ENCODE measurements around the gene ABCG1. TPM values are rescaled to one million over a fixed set of nuclear protein-coding genes. Genes with fewer than 3 reads are reported as not detected.

ABCG1 gene
- total and polyA plus RNA-seq, 2 of the 4 experiments (the other 2 are of a cell fraction), result 0.19 to 0.36 TPM

- Histone ChIP-seq H2AK9ac (replicated peaks; ENCODE audit: low read depth, low read length, poor library complexity) (no peak overlapping the region), H3K9me3 (ENCODE audit: control insufficient read depth, insufficient read depth, low read length) (peaks cover 2% of the 10 kb centered on the region; the same call in 1 of the 2 replicates), H3K27me3 (ENCODE audit: control insufficient read depth, insufficient read depth, low read length) (no peaks in the 10 kb centered on the region), H2BK5ac (ENCODE audit: low read depth, low read length, poor library complexity, severe bottlenecking) (no peak overlapping the region), H3K9me1 (ENCODE audit: insufficient read depth, low read length) (no peaks in the 10 kb centered on the region; the same call in 1 of the 2 replicates), H3K23ac (ENCODE audit: low read depth, low read length) (no peak overlapping the region), H2BK120ac (ENCODE audit: low read depth, low read length) (no peak overlapping the region), H4K5ac (ENCODE audit: low read depth, low read length) (no peak overlapping the region), H4K91ac (ENCODE audit: insufficient read depth, low read depth, low read length) (no peak overlapping the region), H3K56ac (ENCODE audit: extremely low read depth, insufficient read depth, low read length) (no peak overlapping the region), H3K4me2 (ENCODE audit: low read depth, low read length) (no peak overlapping the region), H2AFZ (replicated peaks; ENCODE audit: low read length, poor library complexity) (no peak overlapping the region), H3K36me3 (ENCODE audit: control insufficient read depth, insufficient read depth, low read length) (peaks cover 18% of the 10 kb centered on the region; the same call in 1 of the 2 replicates), H4K8ac (ENCODE audit: low read depth in 2 of 2, low read length in 2 of 2) (no peak overlapping the region), H4K20me1 (ENCODE audit: insufficient read depth, low read length) (no peaks in the 10 kb centered on the region), H3K27ac (ENCODE audit: insufficient read depth, low read length) (no peak overlapping the region), H3K14ac (replicated peaks; ENCODE audit: low read depth, low read length) (no peak overlapping the region), H3K79me1 (ENCODE audit: low read depth in 1 of 2, low read length in 2 of 2) (no peaks in the 10 kb centered on the region), H3K4ac (ENCODE audit: low read depth, low read length) (no peak overlapping the region), H2BK15ac (ENCODE audit: low read depth, low read length) (no peak overlapping the region), H3K9ac (ENCODE audit: low read depth, low read length) (no peak overlapping the region), H3K4me3 (ENCODE audit: insufficient read depth, low read depth, low read length) (no peak overlapping the region), H3K4me1 (ENCODE audit: control insufficient read depth, insufficient read depth, low read length) (peaks cover 2% of the 10 kb centered on the region; the same call in 1 of the 2 replicates), H3K18ac (ENCODE audit: low read depth, low read length) (no peak overlapping the region), H2BK20ac (ENCODE audit: low read depth, low read length) (no peak overlapping the region), H2AK5ac (ENCODE audit: low read depth, low read length) (no peak overlapping the region)
- WGBS, 2 experiments (ENCODE audit: extremely low coverage in 2 of 2, insufficient read length in 1 of 2), result 80% methylated on average over 3 of the region's 13 CpGs; no CpG with 5 or more reads in 1 of the 2 experiments
- DNase-seq (no peak), ATAC-seq (ENCODE audit: low read depth) (no peak)
- TF ChIP-seq RCOR1 (IDR thresholded peaks at IDR 0.05; ENCODE audit: insufficient replicate concordance, low read length) (no peak), RAD21 (IDR thresholded peaks at IDR 0.05; ENCODE audit: low read length) (no peak), MAFK (IDR thresholded peaks at IDR 0.05; ENCODE audit: low read depth, low read length) (no peak), FOS (IDR thresholded peaks at IDR 0.05; ENCODE audit: low read depth, low read length) (no peak)
- ChIA-PET POLR2A (ENCODE audit: unreplicated experiment) (no interaction called here), CTCF (no interaction called here)
- in situ Hi-C loops (cut with MboI; ENCODE audit: low sequenced_read_pairs) (no loop called here), dilution Hi-C loops (cut with HindIII; ENCODE audit: low sequenced_read_pairs, unreplicated experiment) (no loop called here), intact Hi-C loops (cut with micrococcal nuclease) (no loop called here)
- no TSS peak for BruUV-seq (replicated peaks)
Measured at GRCh38 chr21:42285569-42286245, 66.8 kb downstream of the ABCG1 start.
